Activated CD8-positive, alpha-beta T cell treated with anti-CD3 and anti-CD28 coated beads for 36 hours (primary cell): ENCODE measurements around the gene NDEL1. TPM values are rescaled to one million over a fixed set of nuclear protein-coding genes. Genes with fewer than 3 reads are reported as not detected.

Experiments
- ATAC-seq: fragments of 200-7000 bp; cut with Tn5 transposase; one replicate; pipeline ENCODE4 v1.10.0; 2021; ENCODE audit warnings: mild to moderate bottlenecking, moderate library complexity
- CTCF ChIA-PET: fragments of 350-600 bp; sonication (Branson Sonifier 250); formaldehyde crosslinking; loops from one replicate; lab custom pipeline; 2021; ENCODE audit warnings: antibody characterized with exemption; lab: Charles Lee
- POLR2A ChIA-PET: fragments of 350-600 bp; sonication (Branson Sonifier 250); formaldehyde crosslinking; loops from one replicate; lab custom pipeline; 2021; ENCODE audit warnings: antibody characterized with exemption; lab: Charles Lee
- DNase-seq: peaks from one replicate; pipeline ENCODE4 v3.0.0-alpha.2; 2020
- H3K27ac Mint-ChIP-seq: one replicate; pipeline ENCODE4 v1.8.0; 2021; ENCODE audit warnings: mild to moderate bottlenecking, mixed read lengths
- H3K27me3 Mint-ChIP-seq: one replicate; pipeline ENCODE4 v1.8.0; 2021; ENCODE audit warnings: mixed read lengths
- H3K36me3 Mint-ChIP-seq: one replicate; pipeline ENCODE4 v1.8.0; 2021; ENCODE audit warnings: low read depth, mixed read lengths
- H3K4me1 Mint-ChIP-seq: one replicate; pipeline ENCODE4 v1.8.0; 2021; ENCODE audit warnings: low read depth, mixed read lengths
- H3K4me3 Mint-ChIP-seq: one replicate; pipeline ENCODE4 v1.8.0; 2021; ENCODE audit warnings: mild to moderate bottlenecking, moderate library complexity, mixed read lengths
- H3K9me3 Mint-ChIP-seq: one replicate; pipeline ENCODE4 v1.8.0; 2021; ENCODE audit warnings: mixed read lengths
- intact Hi-C: fragments of 100-400 bp; cut with micrococcal nuclease; formaldehyde crosslinking; loops from one replicate; pipeline ENCODE4 v1.10.0; 2022
- total RNA-seq, 2 experiments: library from RNA; stranded (reverse); gene quantifications; one replicate each; pipeline ENCODE4 v1.2.3, GENCODE V29; 2021
- TF ChIP-seq, protein P1 (sequence below): fragments of 200-600 bp; IDR thresholded peaks from one replicate; pipeline ENCODE4 v1.8.0; 2022; ENCODE audit warnings: antibody characterized with exemption, mild to moderate bottlenecking

The NDEL1 gene
- total RNA-seq, 2 experiments from 2014 or later, result 48.1 to 53.9 TPM

DNA sequence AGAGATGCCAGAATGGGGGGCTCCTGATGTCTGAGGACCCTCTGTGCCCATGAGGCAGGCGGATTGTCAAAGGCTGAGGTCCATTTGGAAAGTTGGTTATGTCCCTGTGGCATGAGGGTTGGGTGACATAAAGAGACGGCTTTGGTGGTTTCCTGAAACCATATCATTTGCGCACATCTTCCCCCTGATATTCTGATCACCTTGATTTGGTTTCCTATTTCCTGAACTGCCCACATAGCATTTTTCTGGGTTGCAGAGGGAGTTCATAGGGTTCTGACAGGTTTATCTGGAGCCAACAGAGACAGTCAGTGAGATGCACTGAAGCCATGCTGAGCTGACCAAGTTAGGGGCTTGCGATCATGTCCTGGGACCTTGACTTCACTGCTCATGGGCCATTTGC, 22.4 kb upstream of the NDEL1 start:
- CTCF ChIA-PET, result no interaction called here
- Mint-ChIP-seq H3K4me1 (peaks cover 13% of the 10 kb centered on the region), H3K36me3 (no peaks in the 10 kb centered on the region), H3K27me3 (peaks cover 20% of the 10 kb centered on the region), H3K9me3 (no peaks in the 10 kb centered on the region), H3K27ac (no peak overlapping the region), H3K4me3 (no peak overlapping the region)
- POLR2A ChIA-PET, result interaction anchor here (1.3 kb wide), 1 partner anchor 36 kb away, joined by 3 read pairs; the partner anchor contains the start of gene KRABD2
- intact Hi-C loops, result loop anchor here (5.0 kb wide), 1 partner anchor 334 kb away; no protein-coding TSS in a partner anchor
- ATAC-seq, result no peak
- TF ChIP-seq, protein P1, sequence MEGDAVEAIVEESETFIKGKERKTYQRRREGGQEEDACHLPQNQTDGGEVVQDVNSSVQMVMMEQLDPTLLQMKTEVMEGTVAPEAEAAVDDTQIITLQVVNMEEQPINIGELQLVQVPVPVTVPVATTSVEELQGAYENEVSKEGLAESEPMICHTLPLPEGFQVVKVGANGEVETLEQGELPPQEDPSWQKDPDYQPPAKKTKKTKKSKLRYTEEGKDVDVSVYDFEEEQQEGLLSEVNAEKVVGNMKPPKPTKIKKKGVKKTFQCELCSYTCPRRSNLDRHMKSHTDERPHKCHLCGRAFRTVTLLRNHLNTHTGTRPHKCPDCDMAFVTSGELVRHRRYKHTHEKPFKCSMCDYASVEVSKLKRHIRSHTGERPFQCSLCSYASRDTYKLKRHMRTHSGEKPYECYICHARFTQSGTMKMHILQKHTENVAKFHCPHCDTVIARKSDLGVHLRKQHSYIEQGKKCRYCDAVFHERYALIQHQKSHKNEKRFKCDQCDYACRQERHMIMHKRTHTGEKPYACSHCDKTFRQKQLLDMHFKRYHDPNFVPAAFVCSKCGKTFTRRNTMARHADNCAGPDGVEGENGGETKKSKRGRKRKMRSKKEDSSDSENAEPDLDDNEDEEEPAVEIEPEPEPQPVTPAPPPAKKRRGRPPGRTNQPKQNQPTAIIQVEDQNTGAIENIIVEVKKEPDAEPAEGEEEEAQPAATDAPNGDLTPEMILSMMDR, result no peak
- DNase-seq, result no peak

DNA sequence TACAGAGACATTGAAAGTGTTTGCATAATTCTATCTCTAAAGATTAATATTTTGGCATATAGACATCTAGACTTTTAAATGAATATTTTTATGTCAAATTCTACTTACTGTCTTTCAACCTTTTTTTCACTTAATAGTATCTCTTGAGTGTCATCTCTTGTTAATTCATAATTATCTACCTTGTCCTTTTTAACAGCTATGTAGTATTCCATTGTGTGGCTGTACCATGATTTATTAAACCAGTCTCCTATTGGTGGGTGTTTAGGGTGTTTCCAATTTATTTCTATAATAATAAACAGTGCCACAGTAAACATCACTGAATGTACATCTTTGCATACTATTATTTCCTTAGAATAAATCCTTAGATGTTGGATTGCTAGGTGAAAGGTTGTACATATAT, 21.7 kb upstream of the NDEL1 start:
- peaks cover 13% of the 10 kb centered on the region for H3K4me1 Mint-ChIP-seq
- ATAC-seq (no peak), DNase-seq (no peak)
- H3K27ac Mint-ChIP-seq, result no peak overlapping the region
- H3K4me3 Mint-ChIP-seq, result no peak overlapping the region
- POLR2A ChIA-PET, result no interaction called here
- intact Hi-C loops, result loop anchor here (5.0 kb wide), 1 partner anchor 333 kb away; no protein-coding TSS in a partner anchor
- peaks cover 15% of the 10 kb centered on the region for H3K27me3 Mint-ChIP-seq
- CTCF ChIA-PET, result no interaction called here
- no peaks in the 10 kb centered on the region for H3K36me3 Mint-ChIP-seq
- TF ChIP-seq, protein P1, result no peak
- H3K9me3 Mint-ChIP-seq, result no peaks in the 10 kb centered on the region

DNA sequence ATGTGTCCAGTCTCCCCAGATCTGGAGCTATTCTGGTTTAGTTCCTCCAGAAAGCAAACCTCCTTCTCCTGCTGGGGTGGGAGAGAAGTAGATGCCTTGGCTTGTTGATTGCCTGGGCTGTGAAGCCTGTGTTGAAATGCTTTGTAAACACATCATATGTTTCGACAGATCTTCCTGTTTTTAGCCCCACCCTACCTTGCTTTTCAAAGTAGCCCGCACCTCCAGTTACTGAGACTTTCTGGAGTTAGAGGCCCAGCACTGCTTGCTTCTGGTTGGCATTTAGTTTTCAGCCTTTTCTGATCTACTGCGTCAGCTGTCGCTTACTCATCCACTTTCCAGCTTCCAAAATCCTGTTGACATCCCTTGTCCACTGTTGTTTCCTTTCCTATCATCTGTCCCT, 17.9 kb upstream of the NDEL1 start:
- no peak for ATAC-seq
- Mint-ChIP-seq H3K4me1 (peaks cover 7% of the 10 kb centered on the region), H3K27me3 (peaks cover 17% of the 10 kb centered on the region), H3K36me3 (no peaks in the 10 kb centered on the region), H3K9me3 (no peaks in the 10 kb centered on the region), H3K4me3 (no peak overlapping the region), H3K27ac (no peak overlapping the region)
- DNase-seq, result no peak
- ChIA-PET POLR2A (no interaction called here), CTCF (interaction anchor here (0.7 kb wide), 1 partner anchor 8 kb away, joined by 3 read pairs; no protein-coding TSS in a partner anchor)
- intact Hi-C loops, result no loop called here
- TF ChIP-seq, protein P1, result no peak

DNA sequence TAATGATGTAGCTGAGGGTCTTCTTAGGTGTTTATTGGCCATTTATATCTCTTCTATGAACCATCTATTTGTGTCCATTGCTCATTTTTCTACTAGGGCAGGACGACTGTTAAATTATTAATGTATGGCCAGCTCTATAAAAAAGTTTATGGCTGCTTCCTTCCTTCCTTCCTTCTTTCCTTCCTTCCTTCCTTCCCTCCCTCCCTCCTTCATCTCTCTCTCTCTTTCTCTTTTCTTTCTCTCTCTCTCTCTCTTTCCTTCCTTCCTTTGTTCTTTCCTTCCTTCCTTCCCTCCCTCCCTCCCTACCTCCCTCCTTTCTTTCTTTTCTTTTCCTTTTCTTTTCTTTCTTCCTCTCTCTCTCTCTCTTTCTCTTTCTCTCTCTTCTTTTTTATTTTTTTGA, 17.2 kb upstream of the NDEL1 start:
- TF ChIP-seq, protein P1, result no peak
- Mint-ChIP-seq H3K4me3 (no peak overlapping the region), H3K36me3 (no peaks in the 10 kb centered on the region), H3K27ac (no peak overlapping the region), H3K9me3 (no peaks in the 10 kb centered on the region), H3K4me1 (peaks cover 2% of the 10 kb centered on the region), H3K27me3 (peaks cover 17% of the 10 kb centered on the region)
- CTCF ChIA-PET, result interaction anchor here (0.7 kb wide), 1 partner anchor 9 kb away, joined by 3 read pairs; no protein-coding TSS in a partner anchor
- no peak for DNase-seq
- ATAC-seq, result no peak
- intact Hi-C loops, result no loop called here
- POLR2A ChIA-PET, result no interaction called here

DNA sequence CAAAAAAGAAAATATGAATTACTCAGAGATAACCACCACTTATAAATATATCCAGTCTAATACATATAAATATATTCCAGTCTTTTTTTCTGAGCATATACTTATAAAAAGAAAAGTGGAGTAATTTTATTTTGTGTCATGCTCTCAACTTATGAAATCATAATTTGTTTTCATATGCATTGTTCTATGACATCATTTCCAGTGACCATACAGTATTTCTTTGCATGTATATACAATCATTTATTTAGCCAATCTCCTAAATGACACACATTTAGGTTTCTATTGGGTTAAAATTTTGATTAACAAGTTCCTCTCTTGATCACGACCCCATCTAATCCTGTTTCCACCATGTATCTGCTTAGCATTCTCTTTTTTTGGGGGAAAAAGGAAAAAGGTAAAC, 16.4 kb upstream of the NDEL1 start:
- ATAC-seq (no peak), DNase-seq (no peak)
- Mint-ChIP-seq H3K27ac (no peak overlapping the region), H3K9me3 (no peaks in the 10 kb centered on the region), H3K4me1 (no peaks in the 10 kb centered on the region), H3K27me3 (peaks cover 19% of the 10 kb centered on the region), H3K36me3 (no peaks in the 10 kb centered on the region), H3K4me3 (no peak overlapping the region)
- intact Hi-C loops, result no loop called here
- TF ChIP-seq, protein P1, result no peak
- ChIA-PET POLR2A (interaction anchor here (1.0 kb wide), 1 partner anchor 41 kb away, joined by 3 read pairs; no protein-coding TSS in a partner anchor), CTCF (interaction anchor here (3.2 kb wide), 1 partner anchor 9 kb away, joined by 24 read pairs; no protein-coding TSS in a partner anchor)
